Measurements from ENCODE around the gene SIRPA.
"Not testable (repeated sequence)": the region's sequence is repeated elsewhere in the genome, so short reads cannot be mapped to it uniquely, and the experiment has no call there.

- not testable (repeated sequence) for TF ChIP-seq POLR2A (IDR thresholded peaks at IDR 0.05; ENCODE audit: low read depth, low read length); CTCF (conservative IDR thresholded peaks at IDR 0.05; ENCODE audit: low read depth, low read length); FOS (IDR thresholded peaks at IDR 0.05; ENCODE audit: low read depth, low read length); BHLHE40 (IDR thresholded peaks at IDR 0.05; ENCODE audit: low read depth, low read length); RAD21 (IDR thresholded peaks at IDR 0.05; ENCODE audit: low read length); USF2 (IDR thresholded peaks at IDR 0.05; ENCODE audit: low read depth, low read length); CEBPB (IDR thresholded peaks at IDR 0.05; ENCODE audit: low read depth, low read length); RCOR1 (IDR thresholded peaks at IDR 0.05; ENCODE audit: insufficient replicate concordance, low read length); MAFK (IDR thresholded peaks at IDR 0.05; ENCODE audit: low read depth, low read length); SMC3 (IDR thresholded peaks at IDR 0.05; ENCODE audit: low read depth, low read length); RFX5 (IDR thresholded peaks at IDR 0.05; ENCODE audit: low read depth, low read length); CHD1 (IDR thresholded peaks at IDR 0.05; ENCODE audit: low read depth, low read length); MXI1 (IDR thresholded peaks at IDR 0.05; ENCODE audit: borderline replicate concordance, low read depth, low read length)
Observed at GRCh38 chr20:1915233-1915632, 20.0 kb downstream of the SIRPA start.
